ENCODE results near the gene ARID5B.

DNA sequence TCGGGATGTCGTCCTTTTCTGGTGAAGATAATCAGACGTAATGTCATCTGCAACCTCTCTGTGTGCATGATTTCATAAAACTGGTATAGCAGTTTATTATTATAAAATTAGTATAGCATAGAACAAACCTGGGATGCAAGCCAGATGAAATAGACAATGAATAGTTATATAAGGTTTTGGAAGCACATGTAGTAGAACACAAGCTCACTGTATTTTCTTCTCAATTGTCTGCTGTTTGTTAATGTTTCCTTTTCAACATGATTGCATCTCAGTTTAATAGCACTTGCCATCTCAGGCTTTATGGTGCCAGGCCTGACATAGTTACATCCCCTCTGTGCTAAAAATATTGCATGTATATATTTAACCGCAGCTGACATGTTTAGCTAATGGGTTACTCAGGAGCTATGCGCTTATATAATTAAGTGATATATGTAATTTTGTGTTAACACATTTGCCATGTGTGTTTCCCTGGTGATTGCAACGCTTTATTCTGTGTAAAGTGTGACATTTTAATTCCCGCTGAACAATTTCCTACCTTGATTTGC is 132.7 kb downstream of the ARID5B start:
- no peak for TF ChIP-seq ZFP37 (tag by site-specific recombination; IDR thresholded peaks at IDR 0.05)
- TF ChIP-seq, protein P1, sequence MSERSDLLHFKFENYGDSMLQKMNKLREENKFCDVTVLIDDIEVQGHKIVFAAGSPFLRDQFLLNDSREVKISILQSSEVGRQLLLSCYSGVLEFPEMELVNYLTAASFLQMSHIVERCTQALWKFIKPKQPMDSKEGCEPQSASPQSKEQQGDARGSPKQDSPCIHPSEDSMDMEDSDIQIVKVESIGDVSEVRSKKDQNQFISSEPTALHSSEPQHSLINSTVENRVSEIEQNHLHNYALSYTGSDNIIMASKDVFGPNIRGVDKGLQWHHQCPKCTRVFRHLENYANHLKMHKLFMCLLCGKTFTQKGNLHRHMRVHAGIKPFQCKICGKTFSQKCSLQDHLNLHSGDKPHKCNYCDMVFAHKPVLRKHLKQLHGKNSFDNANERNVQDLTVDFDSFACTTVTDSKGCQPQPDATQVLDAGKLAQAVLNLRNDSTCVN (tag by site-specific recombination; optimal IDR thresholded peaks at IDR 0.05) = no peak
- TF ChIP-seq ZNF302 (tag by site-specific recombination; IDR thresholded peaks at IDR 0.05; ENCODE audit: low read depth) = no peak
- no peak for TF ChIP-seq ZIC2 (tag by site-specific recombination; IDR thresholded peaks at IDR 0.05)
- no peak for TF ChIP-seq ZBTB11 (tag by site-specific recombination; conservative IDR thresholded peaks at IDR 0.05; ENCODE audit: low read depth)
- no peak for TF ChIP-seq ZNF768 (tag by site-specific recombination; IDR thresholded peaks at IDR 0.05)
- no peak for TF ChIP-seq CTCF (tag by site-specific recombination; IDR thresholded peaks at IDR 0.05)
- TF ChIP-seq REST (tag by site-specific recombination; IDR thresholded peaks at IDR 0.05) = no peak
- TF ChIP-seq ZNF704 (tag by site-specific recombination; IDR thresholded peaks at IDR 0.05) = no peak
- no peak for TF ChIP-seq ZNF416 (tag by site-specific recombination; IDR thresholded peaks at IDR 0.05)
- no peak for TF ChIP-seq ZNF658 (tag by site-specific recombination; IDR thresholded peaks at IDR 0.05)
- no peak for TF ChIP-seq SETDB1 (IDR thresholded peaks at IDR 0.05; ENCODE audit: insufficient read length, low read length)
- TF ChIP-seq TRIM28 (IDR thresholded peaks at IDR 0.05; ENCODE audit: borderline replicate concordance, low read length) = no peak
- TF ChIP-seq ZNF132 (tag by site-specific recombination; IDR thresholded peaks at IDR 0.05; ENCODE audit: borderline replicate concordance) = no peak

Data from HEK293 (cell line).